Dendritic cell treated with granulocyte-macrophage colony-stimulating factor and Interleukin-4, amounts not matched to agents 40 ng/mL and 50 ng/mL, for 4 days (primary cell): ENCODE measurements around the gene GABARAP.
"Not testable (repeated sequence)": the region's sequence is repeated elsewhere in the genome, so short reads cannot be mapped to it uniquely, and the experiment has no call there.

ENCODE experiments used
- H3K27ac Mint-ChIP-seq: one replicate; pipeline ENCODE4 v1.8.0; 2022; ENCODE audit warnings: mild to moderate bottlenecking, mixed read lengths
- H3K27me3 Mint-ChIP-seq: one replicate; pipeline ENCODE4 v1.8.0; 2022; ENCODE audit warnings: mild to moderate bottlenecking, mixed read lengths
- H3K36me3 Mint-ChIP-seq: one replicate; pipeline ENCODE4 v1.8.0; 2022; ENCODE audit warnings: low read depth, mixed read lengths
- H3K4me1 Mint-ChIP-seq: one replicate; pipeline ENCODE4 v1.8.0; 2022; ENCODE audit warnings: low read depth, mixed read lengths
- H3K4me3 Mint-ChIP-seq: one replicate; pipeline ENCODE4 v1.8.0; 2022; ENCODE audit warnings: mild to moderate bottlenecking, moderate library complexity, mixed read lengths
- H3K9me3 Mint-ChIP-seq: one replicate; pipeline ENCODE4 v1.8.0; 2022; ENCODE audit warnings: mixed read lengths
- intact Hi-C: fragments of 100-400 bp; cut with micrococcal nuclease; formaldehyde crosslinking; loops from one replicate; pipeline ENCODE4 v1.15.0; 2022

GABARAP gene

DNA sequence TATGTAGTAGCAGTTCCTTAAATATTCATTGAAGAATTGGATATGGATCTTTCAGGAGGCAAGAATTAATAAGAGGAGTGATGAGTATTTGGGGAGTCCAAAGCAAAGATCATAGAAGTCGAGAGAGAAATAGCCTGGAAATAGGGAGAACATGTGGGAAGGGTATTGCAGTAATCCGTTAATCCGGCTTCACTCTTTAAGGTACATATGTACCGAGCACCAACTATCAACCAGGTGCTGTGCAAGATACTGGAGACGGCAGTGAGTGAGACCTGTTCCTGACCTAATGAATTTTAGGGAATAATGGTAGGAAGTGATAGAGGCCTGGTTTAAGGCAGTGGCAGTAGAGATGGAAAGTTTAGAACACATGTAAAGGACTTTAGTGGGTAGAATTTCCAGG is 10.8 kb upstream of the GABARAP start:
- H3K36me3 Mint-ChIP-seq = peaks cover 88% of the 10 kb centered on the region
- peak overlapping the region; percentile 100 for H3K27ac Mint-ChIP-seq
- H3K27me3 Mint-ChIP-seq = no peaks in the 10 kb centered on the region
- H3K4me3 Mint-ChIP-seq = peak overlapping the region; percentile 96
- H3K4me1 Mint-ChIP-seq = peaks cover 48% of the 10 kb centered on the region
- no peaks in the 10 kb centered on the region for H3K9me3 Mint-ChIP-seq
- intact Hi-C loops = loop anchor here (5.0 kb wide), 2 partner anchors 36 to 54 kb away; partner anchors contain the start of genes ACADVL, DLG4 and EIF5A

DNA sequence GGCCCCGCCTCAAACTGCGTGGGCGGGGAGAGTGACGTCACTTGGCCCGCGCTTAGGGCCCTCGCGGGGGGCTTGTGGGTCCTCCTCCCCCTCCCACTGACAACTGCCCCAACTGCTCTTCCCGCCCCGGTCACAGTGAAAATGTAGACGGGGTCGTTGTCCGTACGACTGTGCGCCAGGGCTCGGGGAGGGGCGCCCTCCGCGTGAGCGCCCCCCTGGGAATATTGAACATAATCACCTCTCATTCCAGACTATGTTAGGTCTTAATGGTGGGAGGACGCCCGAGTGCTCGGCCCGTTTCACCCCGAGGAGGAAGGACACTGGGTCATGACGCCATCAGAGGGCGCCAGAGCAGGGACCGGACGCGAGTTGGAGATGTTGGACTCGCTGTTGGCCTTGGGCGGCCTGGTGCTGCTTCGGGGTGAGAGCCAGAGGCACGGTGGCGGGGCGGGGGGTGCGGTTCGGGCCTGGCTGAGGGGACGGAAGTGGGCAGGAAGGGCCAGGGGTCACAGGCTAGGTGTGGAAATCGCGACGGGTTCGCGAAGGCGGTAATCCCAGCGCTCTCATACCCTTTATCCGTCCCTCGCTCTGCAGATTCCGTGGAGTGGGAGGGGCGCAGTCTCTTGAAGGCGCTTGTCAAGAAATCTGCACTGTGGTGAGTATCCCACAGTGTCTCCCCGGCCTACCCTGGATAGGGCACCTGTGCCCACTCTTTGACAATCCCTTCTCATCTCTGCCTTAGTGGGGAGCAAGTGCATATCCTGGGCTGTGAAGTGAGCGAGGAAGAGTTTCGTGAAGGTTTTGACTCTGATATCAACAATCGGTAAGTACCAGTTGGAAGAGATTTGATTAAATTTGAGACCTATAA is 10.2 kb upstream of the GABARAP start, which contains the start of gene ELP5:
ELP5 (plus strand) TSS at position 40 of the 868 bp plus-strand sequence; CDS start at position 376, 336 bp downstream.
- intact Hi-C loops = loop anchor here (1.0 to 5.0 kb wide), 5 partner anchors 10 to 55 kb away; partner anchors contain the start of genes ACADVL, DLG4, EIF5A and GABARAP
- peak within 1 kb of the TSS; percentile 100 for H3K27ac Mint-ChIP-seq
- H3K36me3 Mint-ChIP-seq = peaks cover 82% of the 10 kb centered on the region
- no peaks in the 10 kb centered on the region for H3K27me3 Mint-ChIP-seq
- no peaks in the 10 kb centered on the region for H3K9me3 Mint-ChIP-seq
- H3K4me3 Mint-ChIP-seq = peak within 1 kb of the TSS; percentile 96
- peaks cover 46% of the 10 kb centered on the region for H3K4me1 Mint-ChIP-seq

GRCh38 chr17:7251661-7252175 is 9.5 kb upstream of the GABARAP start, which contains the start of gene CTDNEP1:
Gene CTDNEP1, minus strand, starts transcription at chr17:7251734. Its CDS starts 438 bp downstream, at chr17:7251296.
- Mint-ChIP-seq H3K27me3 (no peaks in the 10 kb centered on the region), H3K9me3 (no peaks in the 10 kb centered on the region), H3K4me1 (peaks cover 50% of the 10 kb centered on the region), H3K36me3 (peaks cover 82% of the 10 kb centered on the region), H3K4me3 (peak within 1 kb of the TSS; percentile 96), H3K27ac (peak within 1 kb of the TSS; percentile 100)
- intact Hi-C loops = loop anchor here (1.0 to 5.0 kb wide), 5 partner anchors 9 to 56 kb away; partner anchors contain the start of genes ACADVL, DLG4, EIF5A and GABARAP

DNA sequence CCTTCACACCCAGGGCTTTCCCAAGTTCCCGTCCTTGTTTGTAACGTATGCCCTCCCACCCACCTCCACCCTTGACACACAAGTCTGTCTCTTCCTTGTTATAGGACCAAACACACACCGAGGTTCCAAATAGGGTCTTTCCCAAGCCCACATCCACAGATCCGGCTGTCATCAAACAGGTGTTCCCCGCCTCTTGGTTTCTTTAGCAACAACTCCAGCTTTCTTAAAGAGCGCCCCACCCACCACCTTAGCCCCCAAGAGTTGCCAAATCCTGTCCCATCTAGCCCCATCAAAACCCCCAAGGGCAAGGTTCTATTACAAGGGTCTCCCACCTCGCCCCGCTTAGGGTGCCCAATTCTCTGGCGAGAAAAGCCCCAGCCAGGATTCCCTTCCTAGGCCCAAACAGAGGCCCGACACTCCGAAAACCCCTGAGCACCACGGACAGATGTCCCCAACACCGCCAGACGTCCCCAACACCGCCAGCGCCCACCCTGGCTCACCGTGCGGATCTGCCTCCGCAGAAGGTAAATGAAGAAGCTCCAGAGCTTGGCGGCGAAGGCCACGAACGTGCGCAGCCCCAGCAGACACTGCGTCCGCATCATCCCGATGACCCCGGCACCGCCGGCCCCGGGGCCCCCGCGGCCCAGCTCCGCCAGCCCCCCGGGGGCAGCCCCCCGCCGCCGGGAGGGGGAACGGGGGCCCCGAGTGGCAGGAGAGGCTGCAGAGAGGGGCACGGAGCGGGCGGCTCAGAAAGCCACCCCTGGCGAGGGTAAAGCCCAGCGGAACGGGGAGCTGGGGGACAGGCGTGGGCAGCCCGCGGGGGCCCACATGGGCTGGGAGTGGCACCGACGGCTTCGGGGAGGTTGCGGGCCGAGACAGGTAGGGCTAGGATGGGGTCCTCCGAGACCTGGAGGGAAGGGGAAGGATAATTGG is 8.7 kb upstream of the GABARAP start:
- peaks cover 58% of the 10 kb centered on the region for H3K4me1 Mint-ChIP-seq
- peak overlapping the region; percentile 100 for H3K27ac Mint-ChIP-seq
- H3K9me3 Mint-ChIP-seq = no peaks in the 10 kb centered on the region
- intact Hi-C loops = loop anchor here (5.0 kb wide), 2 partner anchors 34 to 56 kb away; partner anchors contain the start of genes ACADVL, DLG4 and EIF5A
- peak overlapping the region; percentile 96 for H3K4me3 Mint-ChIP-seq
- H3K36me3 Mint-ChIP-seq = peaks cover 82% of the 10 kb centered on the region
- no peaks in the 10 kb centered on the region for H3K27me3 Mint-ChIP-seq

DNA sequence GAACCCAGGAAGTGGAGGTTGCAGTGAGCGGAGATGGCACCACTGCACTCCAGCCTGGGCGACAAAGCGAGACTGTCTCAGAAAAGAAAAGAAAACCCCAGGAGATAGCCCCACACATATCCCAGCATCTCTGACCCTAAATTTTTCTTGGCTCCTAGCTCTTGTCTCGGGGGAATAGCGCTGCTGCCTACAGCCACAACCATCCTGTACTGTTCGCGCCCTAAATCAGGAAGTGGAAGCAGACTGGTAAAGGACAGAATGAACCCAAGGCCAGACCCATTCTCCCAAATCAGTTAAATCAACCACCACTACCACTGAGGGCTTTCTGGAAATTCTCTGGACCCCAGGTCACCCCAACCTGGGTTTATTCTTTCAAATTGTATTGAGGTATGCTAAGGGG is 7.6 kb upstream of the GABARAP start:
- H3K36me3 Mint-ChIP-seq = peaks cover 80% of the 10 kb centered on the region
- no peaks in the 10 kb centered on the region for H3K9me3 Mint-ChIP-seq
- intact Hi-C loops = loop anchor here (5.0 kb wide), 2 partner anchors 33 to 57 kb away; partner anchors contain the start of genes ACADVL, DLG4 and EIF5A
- H3K4me3 Mint-ChIP-seq = peak overlapping the region; percentile 96
- H3K4me1 Mint-ChIP-seq = peaks cover 59% of the 10 kb centered on the region
- H3K27me3 Mint-ChIP-seq = no peaks in the 10 kb centered on the region
- H3K27ac Mint-ChIP-seq = peak overlapping the region; percentile 100

DNA sequence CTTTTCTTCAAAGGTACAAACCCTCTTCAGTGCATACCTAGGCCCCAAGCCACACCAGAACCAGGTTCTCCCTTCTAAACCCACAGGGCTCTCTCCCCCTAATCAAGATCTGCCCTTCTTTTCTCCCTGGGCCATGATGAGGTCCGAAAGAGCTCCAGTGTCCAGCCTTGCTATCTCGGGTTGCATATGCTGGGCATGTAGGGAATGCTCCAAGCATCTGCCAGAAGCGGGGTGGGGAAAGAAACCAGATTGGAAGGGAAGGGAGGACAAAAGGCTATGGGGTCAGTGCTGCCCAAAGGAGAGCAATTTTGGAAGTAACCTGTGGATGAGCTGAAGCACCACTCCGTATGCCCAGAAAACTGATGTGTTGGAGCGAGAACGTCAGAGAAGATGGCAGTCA is 7.0 kb upstream of the GABARAP start:
- H3K27ac Mint-ChIP-seq = peak overlapping the region; percentile 100
- H3K27me3 Mint-ChIP-seq = no peaks in the 10 kb centered on the region
- intact Hi-C loops = no loop called here
- peaks cover 61% of the 10 kb centered on the region for H3K4me1 Mint-ChIP-seq
- H3K36me3 Mint-ChIP-seq = peaks cover 80% of the 10 kb centered on the region
- no peaks in the 10 kb centered on the region for H3K9me3 Mint-ChIP-seq
- peak overlapping the region; percentile 96 for H3K4me3 Mint-ChIP-seq

DNA sequence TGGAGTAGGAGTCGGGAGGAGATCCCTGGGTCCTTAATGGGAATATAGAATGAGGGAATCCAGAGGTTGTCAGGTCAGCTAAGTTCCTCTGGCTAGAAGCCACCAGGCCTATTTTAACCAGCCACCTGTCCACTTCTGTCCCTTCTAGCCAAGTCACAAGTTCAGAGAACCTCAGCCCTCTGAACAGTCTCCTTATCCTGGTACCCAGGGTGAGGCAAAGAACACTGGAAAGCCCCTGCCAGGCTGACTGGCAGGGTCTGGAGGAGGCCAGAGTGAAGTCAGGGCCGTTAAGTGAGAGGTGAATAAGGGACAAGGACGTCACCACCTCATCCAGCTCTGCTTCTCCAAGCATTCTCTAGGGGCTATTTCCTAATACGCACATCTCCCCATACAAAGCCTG is 6.5 kb upstream of the GABARAP start:
- Mint-ChIP-seq H3K27ac (peak overlapping the region; percentile 100), H3K27me3 (no peaks in the 10 kb centered on the region), H3K4me3 (no peak overlapping the region), H3K4me1 (peaks cover 65% of the 10 kb centered on the region), H3K36me3 (peaks cover 80% of the 10 kb centered on the region), H3K9me3 (no peaks in the 10 kb centered on the region)
- intact Hi-C loops = no loop called here

GRCh38 chr17:7246779-7247178 is 4.5 kb upstream of the GABARAP start:
- Mint-ChIP-seq H3K36me3 (peaks cover 81% of the 10 kb centered on the region), H3K9me3 (no peaks in the 10 kb centered on the region), H3K4me3 (no peak overlapping the region), H3K4me1 (peaks cover 57% of the 10 kb centered on the region), H3K27me3 (no peaks in the 10 kb centered on the region), H3K27ac (no peak overlapping the region)
- intact Hi-C loops = no loop called here

- H3K9me3 Mint-ChIP-seq, H3K27me3 Mint-ChIP-seq: not testable (repeated sequence)
- Mint-ChIP-seq H3K4me1 (peaks cover 54% of the 10 kb centered on the region), H3K27ac (peak overlapping the region; percentile 98), H3K4me3 (peak overlapping the region; percentile 98), H3K36me3 (peaks cover 87% of the 10 kb centered on the region)
- intact Hi-C loops = loop anchor here (5.0 kb wide), 1 partner anchor 38 kb away; the partner anchor contains the start of gene SLC2A4
These were observed 1.6 kb upstream of the GABARAP start for GRCh38 chr17:7243838-7244237.

DNA sequence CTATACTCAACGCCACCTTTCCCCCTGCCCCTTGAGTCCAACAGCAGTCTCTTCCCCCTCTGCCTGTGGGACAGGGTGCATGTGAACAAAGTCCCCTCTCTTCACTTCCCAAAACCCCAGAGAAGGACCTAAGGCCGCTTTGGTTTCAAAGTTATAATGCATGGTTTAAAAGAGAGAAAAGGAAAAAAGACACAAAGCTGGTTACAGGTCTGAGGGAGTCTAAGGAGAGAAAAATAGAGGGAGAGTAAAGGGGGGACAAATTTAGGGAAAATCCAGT is 1.1 kb upstream of the GABARAP start:
- intact Hi-C loops = loop anchor here (5.0 kb wide), 1 partner anchor 39 kb away; the partner anchor contains the start of gene SLC2A4
- Mint-ChIP-seq H3K27ac (peak overlapping the region; percentile 98), H3K4me1 (peaks cover 50% of the 10 kb centered on the region)

GRCh38 chr17:7242717-7243452 is 636 bp upstream of the GABARAP start:
- intact Hi-C loops = loop anchor here (1.0 to 5.0 kb wide), 2 partner anchors 9 to 39 kb away; partner anchors contain the start of genes ELP5 and SLC2A4
- Mint-ChIP-seq H3K36me3 (peaks cover 90% of the 10 kb centered on the region), H3K27ac (peak overlapping the region; percentile 98), H3K27me3 (no peaks in the 10 kb centered on the region), H3K9me3 (no peaks in the 10 kb centered on the region), H3K4me3 (peak overlapping the region; percentile 98), H3K4me1 (peaks cover 48% of the 10 kb centered on the region)

More for the DNA sequence above, 1.1 kb upstream of the GABARAP start:
- H3K27me3 Mint-ChIP-seq = no peaks in the 10 kb centered on the region
- H3K36me3 Mint-ChIP-seq = peaks cover 87% of the 10 kb centered on the region
- H3K9me3 Mint-ChIP-seq = no peaks in the 10 kb centered on the region
- H3K4me3 Mint-ChIP-seq = peak overlapping the region; percentile 98

DNA sequence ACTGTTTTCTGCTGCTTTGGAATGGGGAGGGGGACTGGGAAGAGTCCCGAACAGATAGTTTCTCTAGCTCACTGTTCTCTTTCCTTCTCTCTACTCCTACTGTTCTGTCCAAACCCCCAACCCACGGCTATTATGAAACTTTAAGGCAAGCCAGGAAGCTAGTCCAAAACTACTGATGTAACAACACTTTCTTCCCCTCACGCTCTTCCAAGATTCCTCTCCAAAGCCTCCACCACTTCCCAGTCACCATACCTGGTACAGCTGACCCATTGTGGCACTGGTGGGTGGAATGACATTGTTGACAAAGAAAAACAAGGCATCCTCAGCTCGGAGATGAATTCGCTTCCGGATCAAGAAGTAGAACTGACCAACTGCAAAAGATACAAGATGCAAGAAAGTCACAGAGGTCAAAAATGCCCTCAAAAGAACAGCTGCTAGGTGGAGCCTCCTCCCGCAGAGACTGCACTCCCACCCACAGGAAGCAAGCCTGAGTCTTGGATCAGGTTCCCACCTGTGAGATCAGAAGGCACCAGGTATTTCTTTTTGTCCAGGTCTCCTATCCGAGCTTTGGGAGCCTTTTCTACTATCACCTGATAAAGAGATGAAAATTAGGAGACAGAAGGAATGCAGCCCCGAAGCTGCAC is 1.0 kb downstream of the GABARAP start:
- Mint-ChIP-seq H3K9me3 (no peaks in the 10 kb centered on the region), H3K27ac (peak overlapping the region; percentile 98), H3K4me3 (peak overlapping the region; percentile 98), H3K4me1 (peaks cover 54% of the 10 kb centered on the region), H3K27me3 (no peaks in the 10 kb centered on the region), H3K36me3 (peaks cover 95% of the 10 kb centered on the region)
- intact Hi-C loops = loop anchor here (5.0 kb wide), 1 partner anchor 41 kb away; the partner anchor contains the start of gene SLC2A4
